Measurements from ENCODE around the gene CDK6. TPM values are rescaled to one million over a fixed set of nuclear protein-coding genes. Genes with fewer than 3 reads are reported as not detected.

CDK6 gene
- total and polyA plus RNA-seq, 2 of the 8 experiments (the other 6 are each of a cell fraction or from before 2014, with no cell fraction given): 5.9 to 18.9 TPM

DNA sequence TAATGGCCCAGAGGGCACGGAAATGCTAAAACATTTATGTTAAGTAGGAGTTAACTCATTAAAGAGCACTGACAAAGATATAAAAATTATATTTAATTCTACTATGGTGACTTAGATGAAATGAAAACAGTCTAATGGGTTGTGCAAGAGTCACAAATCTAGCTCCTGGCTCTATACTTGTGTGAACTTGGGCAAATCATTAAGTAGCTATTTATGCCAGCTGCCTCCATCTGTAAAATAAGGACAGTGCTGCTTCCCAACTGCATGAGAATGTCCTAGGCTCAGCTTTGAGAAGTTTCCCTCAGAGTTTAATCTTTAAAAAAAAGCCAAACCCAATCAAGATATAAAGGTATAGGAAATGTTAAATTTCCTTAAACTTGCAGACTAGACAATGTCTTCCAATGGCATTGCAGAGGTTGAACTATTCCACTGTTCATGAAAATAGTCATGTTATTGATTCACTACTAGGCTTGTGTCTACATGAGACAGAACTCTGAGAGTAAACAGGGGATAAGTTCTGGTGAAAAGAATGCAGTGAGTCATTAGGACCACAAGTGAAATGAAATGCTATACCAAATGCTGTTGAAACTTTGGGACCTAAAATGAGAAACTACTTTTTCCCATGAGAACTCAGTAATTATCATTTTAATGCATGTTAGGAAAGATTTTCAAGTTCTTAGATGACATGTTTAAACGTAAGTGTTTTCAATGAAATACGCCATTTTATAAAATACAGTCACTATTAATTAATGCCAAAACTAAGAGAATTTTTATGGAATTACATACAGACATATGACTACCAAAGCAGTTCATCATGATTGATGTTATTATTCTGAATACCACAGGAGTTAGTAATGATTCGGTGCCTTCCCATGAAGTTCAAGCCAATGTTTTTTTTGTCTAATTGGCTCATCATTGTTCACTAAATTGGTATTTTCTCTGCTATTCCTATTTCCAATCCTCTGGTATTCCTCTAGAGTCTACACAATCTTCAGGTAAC lies 84.2 kb downstream of the CDK6 start (continued):
- TF ChIP-seq SRF (IDR thresholded peaks at IDR 0.05; ENCODE audit: low read depth, low read length) (no peak), YY1 (IDR thresholded peaks at IDR 0.05; ENCODE audit: low read depth, low read length) (no peak), SIN3A (conservative IDR thresholded peaks at IDR 0.05 in 1 of 2, IDR thresholded peaks at IDR 0.05 in 1 of 2; ENCODE audit: low read depth in 1 of 2, low read length in 2 of 2) (no peak), EGR1 (IDR thresholded peaks at IDR 0.05; ENCODE audit: borderline replicate concordance, low read depth, low read length) (no peak), RFX5 (IDR thresholded peaks at IDR 0.05; ENCODE audit: borderline replicate concordance, low read depth, low read length) (no peak), CHD1 (IDR thresholded peaks at IDR 0.05; ENCODE audit: low read depth, low read length) (no peak), CREB1 (IDR thresholded peaks at IDR 0.05) (no peak), SP2 (IDR thresholded peaks at IDR 0.05; ENCODE audit: low read length) (no peak)

All from H1 (cell line).